Activated CD4-positive, alpha-beta T cell treated with anti-CD3 and anti-CD28 coated beads, Interleukin-2, amount 50 U/mL, for 16 hours (primary cell): Measurements from ENCODE around the gene ATXN10.
"Not testable (repeated sequence)": the region's sequence is repeated elsewhere in the genome, so short reads cannot be mapped to it uniquely, and the experiment has no call there.

Experiments used
- DNase-seq: peaks from one replicate; pipeline ENCODE4 v3.0.0-alpha.2; 2020

Gene ATXN10

DNA sequence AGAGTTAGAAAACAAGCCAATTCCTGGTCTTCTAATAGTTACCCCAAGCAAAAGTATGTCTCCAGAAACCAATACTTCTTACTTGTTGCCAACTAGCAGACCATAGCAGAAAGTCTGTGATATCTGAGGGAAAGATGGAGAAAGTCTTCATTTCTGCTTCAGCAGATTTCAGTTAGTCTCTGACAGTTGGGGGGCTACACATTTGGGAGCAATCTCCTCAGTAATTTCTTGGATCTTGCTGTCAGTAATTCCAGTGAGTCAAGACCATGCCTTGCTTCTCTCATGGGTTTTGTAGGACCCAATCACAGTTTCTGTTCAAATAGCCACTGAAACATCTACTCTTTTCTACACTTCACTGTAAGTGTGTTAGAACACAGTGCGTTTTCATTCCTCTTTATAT is 118.8 kb downstream of the ATXN10 start:
- DNase-seq: no peak

DNA sequence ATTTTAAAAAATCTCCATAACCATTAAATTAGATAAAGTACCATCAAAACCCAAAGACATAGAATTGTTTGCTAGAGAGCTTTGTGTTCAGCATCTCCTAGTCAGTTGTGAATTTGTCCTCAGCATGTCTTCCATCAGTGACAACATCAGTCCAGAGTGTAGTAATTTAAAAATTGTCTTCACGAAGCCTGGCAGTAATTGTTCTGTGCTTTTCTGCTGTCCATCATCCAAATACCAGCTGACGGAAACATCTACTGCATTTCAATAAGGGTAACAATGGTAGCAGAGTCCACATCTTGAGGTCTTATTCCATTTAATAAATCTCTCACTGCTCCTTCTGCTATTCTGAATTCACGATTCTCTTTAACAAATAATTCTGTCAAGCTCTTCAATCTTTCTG is 121.5 kb downstream of the ATXN10 start:
- no peak for DNase-seq

DNA sequence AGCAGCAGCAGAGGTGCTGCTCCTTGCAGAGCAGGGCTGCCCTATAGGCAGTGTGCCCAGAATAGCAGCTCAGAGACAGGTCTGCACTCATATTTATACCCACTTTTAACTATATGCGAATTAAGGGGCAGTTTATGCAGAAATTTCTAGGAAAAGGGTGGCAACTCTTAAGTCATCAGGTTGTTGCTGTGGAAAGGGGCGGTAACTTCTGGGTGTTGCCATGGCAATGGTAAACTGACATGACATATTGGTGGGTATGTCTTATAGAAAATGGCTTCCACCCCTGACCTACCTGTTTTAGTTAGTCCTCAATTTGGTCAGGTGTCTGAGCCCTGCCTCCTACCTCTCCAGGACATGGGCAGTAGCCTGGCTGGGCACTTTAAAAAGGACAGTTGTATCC is 122.3 kb downstream of the ATXN10 start:
- no peak for DNase-seq

DNA sequence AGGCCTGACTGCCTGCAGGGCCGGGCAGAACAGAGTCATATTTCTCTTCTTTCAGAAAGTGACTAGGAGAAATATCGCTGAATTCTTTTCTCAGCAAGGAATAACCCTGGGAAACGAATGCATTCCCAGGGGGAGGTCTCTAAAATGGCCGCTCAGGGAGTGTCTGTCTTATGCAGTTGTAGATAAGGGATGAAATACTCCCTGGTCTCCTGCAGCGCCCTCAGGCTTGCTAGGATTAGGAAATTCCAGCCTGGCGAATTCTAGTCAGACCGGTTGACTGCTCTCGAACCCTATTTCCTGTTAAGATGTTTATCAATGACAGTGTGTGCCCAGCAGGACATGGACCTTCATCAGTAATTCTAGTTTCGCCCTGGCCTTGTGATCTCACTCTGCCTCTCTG is 124.4 kb downstream of the ATXN10 start:
- not testable (repeated sequence) for DNase-seq

DNA sequence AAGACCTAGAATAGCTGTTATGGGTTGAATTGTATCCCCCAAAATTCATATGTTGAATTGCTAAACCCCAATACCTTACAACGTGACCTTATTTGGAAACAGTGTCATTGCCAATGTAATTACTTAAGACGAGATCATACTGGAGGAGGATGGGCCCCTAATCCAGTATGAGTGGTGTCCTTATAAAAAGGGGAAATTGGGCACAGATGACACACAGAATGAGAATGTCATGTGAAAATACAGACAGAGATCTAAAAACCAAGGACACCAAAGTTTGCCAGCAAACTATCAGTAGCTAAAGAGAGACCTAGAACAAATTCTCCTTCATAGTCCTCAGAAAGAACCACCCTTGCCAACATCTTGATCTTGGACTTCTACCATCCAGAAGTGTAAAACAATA is 127.7 kb downstream of the ATXN10 start:
- DNase-seq: no peak

DNA sequence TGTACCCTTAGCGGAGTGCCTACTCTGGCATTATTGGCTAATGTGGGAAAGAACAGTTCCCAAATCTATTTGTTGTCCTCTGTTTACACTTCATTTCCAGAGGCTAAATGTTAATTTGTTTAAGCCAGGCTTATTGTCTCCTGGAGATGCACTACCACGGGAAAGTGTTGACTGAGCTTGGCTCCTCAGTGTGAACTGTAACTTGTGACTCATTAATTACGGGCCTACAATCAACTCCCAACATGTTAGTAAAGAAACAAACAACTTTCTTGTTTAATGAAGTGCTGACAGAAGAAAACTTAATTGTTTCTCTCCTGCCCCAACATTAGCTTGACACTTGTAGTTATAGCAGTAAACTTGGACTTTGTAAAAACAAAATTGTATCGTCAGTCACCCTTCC is 130.4 kb downstream of the ATXN10 start:
- DNase-seq: no peak

DNA sequence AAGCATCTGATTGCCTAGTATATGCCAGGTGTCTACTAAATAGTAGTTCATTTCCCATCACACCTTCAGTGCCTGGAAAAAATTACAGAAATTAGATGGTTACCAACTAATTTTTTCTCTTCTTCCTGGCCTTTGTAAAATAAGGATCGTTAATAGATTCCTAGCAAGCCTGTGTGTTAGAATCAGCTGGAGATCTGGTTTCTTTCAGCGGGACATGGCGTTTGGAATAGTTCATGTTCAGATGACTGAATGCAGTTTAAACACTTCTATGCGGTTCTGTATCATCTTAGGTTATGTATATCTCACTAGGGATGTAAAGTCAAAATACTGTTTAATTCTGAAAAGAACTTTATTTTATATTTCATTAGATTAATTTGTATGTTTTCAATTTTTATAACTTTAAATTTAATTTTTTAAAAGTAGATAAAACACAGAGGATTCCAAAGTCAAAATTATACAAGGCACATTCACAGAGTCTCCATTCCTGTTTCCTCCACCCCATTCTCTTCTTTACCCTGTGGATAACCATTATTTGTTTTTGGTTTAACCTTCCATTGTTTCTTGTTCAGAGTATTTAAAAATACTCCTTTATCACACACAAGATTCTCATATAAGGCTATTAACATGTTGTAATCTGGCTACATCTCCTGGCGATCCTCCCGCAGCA is 132.8 kb downstream of the ATXN10 start:
- no peak for DNase-seq

DNA sequence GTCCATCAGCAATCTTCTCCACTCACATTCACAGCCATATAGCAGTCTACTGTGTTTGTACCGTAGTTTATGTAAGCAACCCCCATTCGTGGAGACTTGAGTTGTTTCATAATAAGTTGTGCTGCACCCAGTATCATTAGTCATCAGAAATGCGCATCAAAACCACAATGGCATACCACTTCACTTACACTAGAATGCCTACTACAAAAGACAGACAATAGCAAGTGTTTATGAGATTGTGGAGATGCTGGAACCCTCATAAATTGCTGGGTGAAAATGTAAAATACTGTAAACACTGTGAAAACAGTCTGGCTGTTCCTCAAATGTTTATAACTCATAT is 133.3 kb downstream of the ATXN10 start:
- peak; percentile 8 for DNase-seq

DNA sequence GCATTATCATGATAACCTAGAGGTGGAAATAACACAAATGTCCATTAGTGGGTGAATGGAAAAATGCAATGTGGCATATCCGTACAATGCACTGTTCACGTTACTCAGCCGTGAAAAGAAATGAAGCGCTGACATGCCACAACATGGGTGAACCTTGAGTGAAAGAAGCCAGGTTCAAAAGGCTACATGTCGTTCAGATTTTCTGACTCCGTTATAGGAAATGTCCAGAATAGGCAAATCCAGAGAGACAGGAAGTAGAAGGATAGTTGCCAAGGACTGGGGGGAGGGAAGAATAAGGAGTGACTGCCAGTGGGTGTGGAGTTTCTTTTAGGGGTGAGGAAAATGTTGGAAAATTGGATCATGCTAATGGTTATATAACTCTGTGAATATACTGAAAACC is 133.8 kb downstream of the ATXN10 start:
- no peak for DNase-seq

DNA sequence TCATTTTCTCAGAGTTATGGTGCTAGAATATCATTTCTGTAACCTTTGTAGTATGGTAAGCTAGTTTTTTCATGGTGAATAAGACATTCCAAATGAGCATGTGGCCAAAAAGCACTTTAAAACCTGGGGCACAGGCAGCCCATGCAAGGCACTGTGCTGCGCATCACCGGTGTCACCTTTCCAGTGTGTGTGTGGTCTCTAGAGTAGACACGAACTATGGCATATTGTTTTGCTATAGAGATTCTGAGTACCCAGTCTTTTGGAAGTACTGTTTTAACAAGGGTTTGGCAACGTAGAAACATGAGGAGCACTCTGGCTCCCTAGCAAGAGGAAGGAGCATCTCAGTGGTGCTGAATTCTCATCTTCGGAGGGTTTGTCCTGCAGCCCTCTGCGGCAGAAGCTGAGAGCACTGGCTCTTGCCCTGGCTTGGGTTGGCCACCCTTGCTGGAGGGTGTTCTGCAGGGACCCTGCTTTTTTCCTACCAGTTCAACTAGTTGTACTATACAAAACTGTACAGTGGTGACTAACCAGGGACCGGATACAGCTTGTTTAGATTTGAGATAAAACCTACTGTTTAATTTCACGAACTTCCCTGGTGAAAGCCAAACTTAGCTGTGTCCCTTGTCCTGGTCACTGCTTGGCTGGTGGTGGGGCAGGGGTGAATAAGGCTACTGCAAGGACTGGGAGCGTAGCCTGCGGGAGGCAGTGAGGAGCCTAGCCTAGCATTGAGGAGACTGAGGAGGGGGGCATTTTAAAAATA is 135.7 kb downstream of the ATXN10 start:
- no peak for DNase-seq

DNA sequence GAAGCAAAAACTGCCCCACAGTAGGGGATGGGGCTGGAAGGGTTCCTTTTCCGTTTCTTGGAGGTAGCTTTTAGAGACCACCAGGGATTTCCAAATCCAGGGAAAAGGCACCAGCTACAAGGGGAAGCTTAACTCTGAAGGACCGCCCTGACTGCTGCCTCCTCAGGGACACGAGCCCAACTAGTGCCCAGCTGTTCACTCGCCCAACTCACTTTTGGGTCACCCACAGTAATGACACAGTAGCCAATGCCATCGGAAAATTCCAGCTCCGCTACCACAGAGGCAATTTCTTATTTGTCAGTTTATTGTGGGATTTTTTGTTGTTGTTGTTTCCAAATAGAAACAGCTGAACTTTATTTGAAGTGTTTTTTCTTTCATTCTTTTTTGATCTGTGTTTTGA is 141.3 kb downstream of the ATXN10 start:
- no peak for DNase-seq

DNA sequence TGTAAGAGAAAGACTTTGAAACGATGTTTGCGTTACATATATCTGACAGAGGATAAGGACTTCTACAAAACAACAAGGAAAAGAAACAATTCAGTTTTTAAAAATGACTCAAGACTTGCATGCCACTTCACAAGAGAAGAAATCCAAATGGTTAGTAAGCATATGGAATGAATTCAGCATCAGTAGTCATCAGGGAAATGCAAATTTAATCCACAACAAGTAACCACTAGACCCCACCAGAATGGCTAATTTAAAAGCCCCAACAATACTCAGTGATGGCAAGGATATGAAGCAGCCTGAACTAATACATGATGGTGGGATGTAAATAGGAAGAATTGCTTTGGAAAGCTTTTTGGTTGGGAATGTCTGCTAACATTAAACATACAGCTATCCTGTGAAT is 142.6 kb downstream of the ATXN10 start:
- no peak for DNase-seq

DNA sequence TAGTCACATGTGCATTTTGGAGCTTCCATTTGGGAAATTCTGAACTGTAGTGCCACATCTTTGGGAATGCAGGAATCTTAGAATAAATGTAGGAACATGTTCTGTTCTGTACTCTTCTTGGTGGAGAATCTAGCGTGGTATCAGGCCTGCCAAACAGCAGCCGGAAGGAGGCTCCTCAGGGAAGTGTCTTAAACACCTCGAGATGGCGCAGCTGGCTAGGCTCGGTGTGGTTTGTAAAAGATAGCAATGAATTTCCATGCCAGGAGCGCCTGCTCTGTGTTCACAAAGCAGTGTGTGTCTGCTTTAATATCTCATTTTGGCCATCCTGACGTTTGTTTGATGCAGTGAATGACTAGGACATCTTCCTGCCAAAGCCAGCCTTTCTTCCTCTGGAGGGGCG is 145.1 kb downstream of the ATXN10 start:
- no peak for DNase-seq

DNA sequence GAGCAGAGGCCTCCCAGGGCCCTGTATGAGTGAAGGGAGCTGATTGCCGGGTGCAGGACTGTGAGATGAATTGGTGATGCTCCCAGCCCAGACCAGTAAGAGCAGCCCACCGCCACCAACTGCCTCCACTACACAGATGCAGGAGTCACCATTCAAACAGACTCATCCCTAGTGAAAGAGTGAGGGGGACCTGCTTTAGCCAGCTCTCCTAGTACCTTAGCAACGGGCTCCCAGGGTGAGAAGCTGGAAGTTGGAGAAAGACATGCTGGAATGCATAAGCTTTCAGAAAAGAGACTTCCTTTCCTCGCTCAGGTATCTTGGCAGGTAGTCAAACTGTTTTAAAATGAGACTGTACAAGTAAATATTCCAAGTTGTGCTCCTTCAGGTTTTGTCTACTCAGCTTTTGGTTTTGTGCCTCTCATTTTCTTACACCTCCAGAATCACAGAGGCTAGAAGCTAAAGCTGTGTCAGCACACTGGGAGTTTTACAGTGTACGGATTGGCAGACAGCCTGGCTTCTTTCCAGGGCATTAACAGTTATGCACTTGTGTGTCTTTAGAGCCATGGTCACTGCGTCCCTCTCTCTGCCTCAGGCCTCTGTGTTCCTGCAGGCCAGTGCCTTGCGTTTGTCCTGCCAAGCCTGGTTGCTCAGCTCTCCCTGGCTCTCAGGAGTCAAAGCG is 146.2 kb downstream of the ATXN10 start:
- DNase-seq: no peak

DNA sequence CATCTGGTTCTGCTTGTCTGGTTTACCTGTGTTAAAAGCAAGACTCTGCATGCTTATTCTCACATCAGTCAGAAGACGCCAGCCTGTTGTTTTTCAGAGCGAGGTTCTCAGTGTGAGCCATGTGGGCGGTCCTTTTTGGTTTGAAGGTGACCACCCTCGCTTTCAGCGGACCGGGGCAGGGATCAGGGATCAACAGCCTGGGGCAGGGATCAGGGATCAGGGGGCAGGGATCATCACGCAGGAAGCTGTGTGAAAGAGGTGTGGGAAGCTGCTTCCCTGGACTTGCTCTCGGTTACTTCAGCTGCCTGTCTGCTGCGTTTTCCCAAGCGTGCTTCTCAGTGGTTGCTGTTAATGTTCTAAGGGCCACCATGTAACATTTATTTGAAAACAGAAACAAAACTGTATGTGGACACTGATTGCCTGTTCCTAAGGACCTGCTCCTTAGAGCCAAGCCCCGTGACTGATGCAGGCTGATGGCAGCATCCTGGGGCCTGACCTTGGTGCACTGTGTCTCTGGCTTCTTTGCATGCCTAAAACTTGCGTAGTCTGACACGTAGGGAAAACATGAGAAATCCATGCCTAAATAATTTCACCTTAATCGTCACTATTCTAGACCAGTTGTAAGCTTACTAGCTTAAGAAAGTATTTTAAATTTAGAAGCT is 146.9 kb downstream of the ATXN10 start:
- DNase-seq: no peak

DNA sequence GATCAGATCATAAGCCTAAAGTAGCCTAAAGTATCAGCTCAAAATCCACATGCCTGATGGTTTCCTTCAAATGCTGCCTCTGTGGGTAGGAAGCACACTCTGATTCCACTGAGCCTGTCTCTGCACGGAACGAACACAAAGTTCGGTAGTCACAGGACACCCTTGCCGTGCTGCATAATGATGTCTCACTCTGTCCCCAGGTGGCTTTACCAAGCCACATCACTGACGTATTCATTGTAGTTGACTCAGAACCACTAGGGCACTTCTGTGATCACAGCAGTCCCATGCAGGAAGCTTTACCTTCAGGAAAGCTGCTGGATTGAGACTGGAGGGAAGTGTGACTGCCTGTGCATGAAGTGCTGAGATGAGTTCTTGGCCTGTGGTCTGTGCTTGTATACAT is 147.7 kb downstream of the ATXN10 start:
- DNase-seq: no peak

DNA sequence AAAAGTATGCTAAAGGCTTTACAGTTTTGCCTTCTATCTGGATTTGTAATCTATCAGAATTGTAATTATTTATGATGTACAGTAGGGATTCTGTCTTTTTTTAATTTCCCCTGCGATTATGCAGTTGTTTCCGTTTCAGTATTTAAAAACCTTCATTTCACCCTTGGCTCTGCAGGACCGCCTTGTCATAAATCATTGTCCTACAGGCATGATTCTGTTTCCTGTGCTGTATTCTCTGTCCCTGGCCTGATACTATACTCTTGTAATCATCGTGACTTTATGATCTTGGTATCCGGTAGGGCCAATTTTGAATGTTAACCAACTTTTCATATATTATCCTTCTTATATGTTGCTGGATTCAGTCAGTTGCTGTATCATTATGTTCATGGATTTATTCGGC is 151.7 kb downstream of the ATXN10 start:
- no peak for DNase-seq

DNA sequence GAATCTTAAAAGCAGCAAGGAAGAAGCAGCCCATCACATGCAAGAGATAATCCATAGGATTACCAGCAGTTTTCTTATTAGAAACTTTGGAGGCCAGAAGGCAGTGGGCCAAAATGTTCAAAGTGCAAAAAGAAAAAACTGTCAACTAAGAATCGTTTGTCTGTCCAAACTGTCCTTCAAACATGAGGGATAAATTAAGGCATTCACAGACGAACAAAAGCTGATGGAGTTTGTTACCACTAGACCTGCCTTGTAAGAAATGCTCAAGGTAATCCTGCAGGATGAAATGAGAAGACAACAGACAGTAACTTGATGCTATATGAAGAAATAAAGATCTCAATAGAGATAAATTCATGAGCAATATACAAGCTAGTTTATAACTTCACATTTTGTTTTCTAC is 154.9 kb downstream of the ATXN10 start:
- DNase-seq: no peak

DNA sequence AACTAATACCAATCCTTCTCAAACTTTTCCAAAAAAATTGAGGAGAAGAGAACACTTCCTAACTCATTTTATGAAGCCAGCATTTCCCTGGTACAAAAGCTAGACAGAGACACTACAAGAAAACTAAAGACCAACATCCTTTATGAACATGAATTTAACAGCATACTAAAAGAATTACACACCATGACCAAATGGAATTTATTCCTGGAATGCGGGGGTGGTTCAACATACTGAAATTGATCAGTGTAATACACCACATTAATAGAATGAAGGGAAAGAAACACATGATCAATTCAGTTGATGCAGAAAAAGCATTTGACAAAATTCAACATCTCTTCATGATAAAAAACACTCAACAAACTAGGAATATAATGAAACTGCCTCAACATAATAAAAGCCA is 157.2 kb downstream of the ATXN10 start:
- DNase-seq: no peak

DNA sequence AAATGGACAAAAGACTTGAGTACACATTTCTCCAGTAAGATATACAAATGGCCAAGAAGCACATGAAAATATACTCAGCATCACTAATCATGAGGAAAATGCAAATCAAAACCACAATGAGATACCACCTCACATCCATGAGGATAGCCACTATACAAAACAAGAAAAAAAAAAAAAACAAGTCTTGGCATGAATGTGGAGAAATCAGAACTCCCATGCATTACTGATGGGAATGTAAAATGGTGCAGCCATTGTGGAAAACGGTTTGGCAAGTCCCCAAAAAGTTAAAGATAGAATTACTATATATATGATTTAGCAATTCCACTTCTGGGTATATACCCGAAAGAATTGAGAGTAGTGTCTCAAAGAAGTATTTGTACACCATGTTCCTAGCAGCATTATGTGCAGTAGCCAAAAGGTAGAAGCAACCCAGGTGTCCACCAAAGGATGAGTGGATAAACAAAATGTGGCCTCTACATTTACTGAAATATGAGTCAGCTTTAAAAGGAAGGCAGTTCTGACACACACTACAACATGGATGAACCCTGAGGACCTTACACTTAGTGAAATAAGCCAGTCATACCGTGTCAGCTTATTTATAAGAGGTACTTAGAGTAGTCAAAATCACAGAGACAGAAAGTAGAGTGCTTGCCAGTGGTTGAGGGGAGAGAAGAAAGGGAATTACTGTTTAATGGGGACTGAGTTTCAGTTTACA is 159.1 kb downstream of the ATXN10 start:
- DNase-seq: peak; percentile 11

DNA sequence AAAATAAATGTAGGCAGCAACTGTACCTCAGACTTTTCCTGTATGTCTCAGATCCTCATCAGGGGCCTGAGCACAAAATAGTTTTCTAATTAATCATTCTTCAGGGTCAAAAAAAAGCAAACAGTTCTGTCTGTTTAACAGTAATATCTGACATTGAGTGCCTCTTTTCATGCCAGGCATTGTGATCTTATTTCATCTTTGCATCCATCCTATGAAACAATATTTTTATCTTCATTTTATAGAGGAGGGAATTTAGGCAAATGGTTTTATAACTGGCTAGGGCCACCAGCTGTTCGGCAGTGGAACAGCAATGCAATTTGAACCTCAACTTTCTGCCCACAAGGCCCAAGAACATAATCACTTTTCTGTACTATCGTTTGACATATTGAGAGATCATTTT is 159.8 kb downstream of the ATXN10 start:
- DNase-seq: no peak

DNA sequence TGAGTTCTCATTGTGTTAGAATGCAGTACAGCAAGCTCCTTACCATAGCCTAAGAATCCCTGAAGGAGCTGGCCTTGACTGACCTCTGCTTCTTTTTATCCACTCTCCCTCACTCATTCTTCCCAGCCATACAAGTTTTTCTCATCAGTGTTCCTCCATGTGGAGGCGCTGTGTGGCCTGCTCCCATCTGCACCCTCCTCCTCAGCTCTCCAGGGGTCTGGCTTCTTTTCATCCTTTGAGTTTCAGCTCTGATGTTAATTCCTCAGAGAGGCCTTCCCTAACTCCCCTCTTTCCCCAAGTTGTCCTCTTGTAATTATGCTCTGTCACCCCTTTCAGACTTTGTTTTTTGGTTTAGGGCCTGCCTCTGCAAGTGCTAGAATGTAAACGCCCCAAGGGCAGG is 160.5 kb downstream of the ATXN10 start:
- no peak for DNase-seq

DNA sequence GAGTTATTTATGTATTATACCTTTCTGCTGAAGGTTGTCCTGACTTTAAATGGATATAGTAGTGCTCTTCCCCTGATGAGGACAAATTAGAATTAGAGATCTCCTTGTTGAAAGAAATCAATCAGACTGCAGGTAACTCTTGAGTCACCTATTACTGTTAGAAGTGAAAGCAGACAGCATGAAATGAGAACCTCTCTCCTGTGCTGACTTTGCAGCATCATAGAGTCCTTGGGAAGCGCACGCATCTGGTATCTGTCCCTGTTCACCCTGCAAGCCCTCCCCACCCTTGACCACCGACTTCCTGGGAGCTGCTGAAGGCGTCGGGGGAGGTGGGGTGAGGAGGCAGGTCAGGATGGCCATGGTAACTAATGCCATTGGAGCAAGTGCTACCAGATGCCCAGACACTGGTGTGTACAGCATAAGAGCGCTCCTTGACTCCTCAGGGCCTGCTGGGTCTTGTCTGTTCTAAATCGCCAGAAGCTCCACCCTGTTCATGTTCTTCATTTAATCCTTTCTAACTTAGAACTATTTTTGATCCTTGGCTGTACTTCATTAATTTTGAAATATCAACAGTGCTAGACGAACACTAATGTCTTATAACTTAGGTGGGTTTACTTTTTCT is 161.4 kb downstream of the ATXN10 start:
- no peak for DNase-seq
